HUDEP-2 (cell line): Measurements from ENCODE around the gene OMA1.
A peak's percentile ranks its signal among the peaks of the same experiment; 100 is the strongest.
"Not testable (repeated sequence)": the region's sequence is repeated elsewhere in the genome, so short reads cannot be mapped to it uniquely, and the experiment has no call there.

ENCODE experiments used
- DNase-seq, 76 experiments: peaks; one replicate each; lab custom pipeline; 2025; ENCODE audit not compliant: unreplicated experiment in 76 of 76; lab: John Stamatoyannopoulos, UW

The OMA1 gene

DNA sequence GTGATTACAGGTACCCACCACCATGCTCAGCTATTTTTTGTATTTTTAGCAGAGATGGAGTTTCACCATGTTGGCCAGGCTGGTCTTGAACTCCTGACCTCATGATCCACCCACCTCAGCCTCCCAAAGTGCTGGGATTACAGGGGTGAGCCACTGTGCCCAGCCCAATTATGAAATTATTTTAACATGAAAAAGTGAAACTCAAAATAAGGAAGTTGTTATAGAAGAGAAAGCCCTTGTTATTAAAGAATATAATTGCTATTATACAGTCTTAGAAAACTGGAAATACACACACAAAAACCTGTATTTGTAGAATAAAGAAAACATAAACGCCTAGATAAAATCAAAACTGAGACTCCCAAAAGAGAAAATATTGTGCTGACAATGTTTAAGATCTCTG, 14.7 kb downstream of the OMA1 start:
- not testable (repeated sequence) for DNase-seq

DNA sequence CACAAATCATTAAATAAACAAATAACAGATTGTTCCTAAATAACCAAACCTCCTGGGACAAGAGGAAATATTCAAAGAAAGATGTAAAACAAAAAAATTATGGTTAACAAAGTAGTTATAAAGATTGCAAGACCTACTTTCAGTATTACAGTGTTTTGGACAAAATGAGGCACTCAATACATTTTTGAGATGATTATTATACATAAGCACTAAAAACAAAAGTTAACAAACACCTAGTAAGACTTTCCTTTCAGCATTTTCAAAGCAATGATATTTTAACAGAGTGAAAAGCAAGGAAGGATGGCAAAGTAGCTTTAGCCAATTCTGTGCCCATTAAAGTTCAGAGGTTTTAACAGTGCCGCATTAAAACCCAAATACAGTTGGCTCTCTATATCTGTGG, 17.2 kb downstream of the OMA1 start:
- DNase-seq = no peak

DNA sequence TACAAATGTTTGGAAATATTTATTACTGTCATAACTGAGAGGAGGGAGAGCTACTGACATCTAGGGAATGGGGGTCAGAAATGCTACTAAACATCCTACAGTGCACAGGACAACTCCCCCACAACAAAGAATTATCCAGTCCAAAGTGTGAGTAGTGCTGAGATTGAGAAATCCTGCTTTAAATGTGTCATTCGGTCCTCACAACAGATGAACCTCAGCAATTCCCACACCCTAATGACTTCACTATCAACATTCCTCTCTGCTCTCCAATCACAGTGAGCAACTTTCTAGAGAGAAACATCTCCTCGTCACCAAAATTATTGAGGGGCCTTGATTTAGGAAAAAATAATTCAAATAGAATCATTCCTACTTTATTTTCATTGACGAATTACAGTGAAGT, 18.0 kb downstream of the OMA1 start:
- no peak for DNase-seq

DNA sequence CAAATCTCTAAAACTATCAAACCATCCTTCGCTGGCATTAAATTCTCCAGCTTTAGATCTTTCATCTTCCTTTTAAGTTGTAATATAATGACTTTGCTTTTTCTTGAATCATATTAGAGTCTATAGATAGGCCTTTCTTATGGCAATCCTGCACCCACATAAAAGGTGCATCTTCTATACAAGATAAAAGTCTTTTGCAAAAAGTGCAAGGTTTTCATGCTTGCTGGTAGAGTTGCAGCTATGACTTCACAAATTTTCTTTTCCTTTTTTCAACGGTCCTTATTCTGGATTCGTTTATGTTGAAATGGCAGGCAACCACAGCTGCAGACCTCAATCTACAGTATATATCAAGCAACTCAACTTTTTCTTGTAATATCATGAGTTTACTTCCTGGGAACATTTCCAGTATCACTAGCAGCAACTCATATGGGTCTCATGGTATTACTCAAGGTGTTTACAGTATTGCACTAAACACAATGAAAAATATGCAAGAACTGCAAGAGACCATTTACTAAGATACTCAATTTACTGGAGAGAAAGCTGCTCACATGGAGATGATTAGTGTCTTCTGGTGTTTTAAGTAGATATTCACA, 22.1 kb downstream of the OMA1 start:
- DNase-seq = no peak

DNA sequence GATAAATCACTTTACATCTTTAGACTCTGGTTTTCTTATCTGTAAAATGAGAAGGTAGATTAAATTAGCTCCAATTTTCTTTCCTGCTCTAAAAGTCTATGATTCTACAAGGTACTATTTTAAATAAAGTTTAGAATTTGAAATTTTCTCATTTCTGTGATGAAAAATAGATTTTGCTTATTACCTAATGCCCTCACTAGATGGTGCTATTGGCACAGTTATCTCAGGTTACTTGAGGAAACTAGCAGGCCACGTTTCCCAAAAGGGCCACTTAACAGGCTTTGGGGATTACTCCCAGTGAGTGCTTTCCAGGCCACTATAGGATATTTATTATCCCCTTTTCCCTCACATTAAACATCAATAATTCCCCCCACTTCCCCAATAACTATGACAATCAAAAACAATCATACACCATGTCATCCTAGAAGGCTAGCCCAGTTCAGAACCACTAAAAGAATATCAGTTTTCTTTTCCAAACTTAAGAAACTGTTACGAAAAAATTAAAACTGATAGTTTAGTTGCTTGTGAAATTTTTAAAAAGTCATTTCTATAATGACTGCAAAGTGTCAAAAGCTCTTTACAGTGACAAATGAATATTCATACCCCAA, 30.6 kb downstream of the OMA1 start:
- DNase-seq = peak in 29 of 76 experiments; percentile 1 to 57 (median 27)

DNA sequence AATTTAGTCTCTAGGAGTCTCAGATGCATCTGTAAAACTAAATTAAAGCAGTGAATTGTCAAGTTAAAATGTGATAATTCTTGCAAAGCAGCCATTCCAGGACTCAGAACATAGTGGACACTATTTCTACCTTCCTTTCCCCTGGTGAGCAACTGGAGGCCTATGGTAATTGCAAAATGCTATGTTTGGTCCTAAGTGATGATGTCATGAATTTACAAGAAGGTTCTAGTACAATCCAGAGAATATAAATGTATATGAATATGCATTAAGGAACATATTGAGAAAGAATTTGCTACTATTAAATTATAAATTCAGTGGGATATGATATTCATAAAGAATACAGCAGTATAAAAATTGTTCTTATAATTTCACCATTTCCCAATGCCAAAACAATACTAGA, 32.6 kb downstream of the OMA1 start:
- DNase-seq = no peak

DNA sequence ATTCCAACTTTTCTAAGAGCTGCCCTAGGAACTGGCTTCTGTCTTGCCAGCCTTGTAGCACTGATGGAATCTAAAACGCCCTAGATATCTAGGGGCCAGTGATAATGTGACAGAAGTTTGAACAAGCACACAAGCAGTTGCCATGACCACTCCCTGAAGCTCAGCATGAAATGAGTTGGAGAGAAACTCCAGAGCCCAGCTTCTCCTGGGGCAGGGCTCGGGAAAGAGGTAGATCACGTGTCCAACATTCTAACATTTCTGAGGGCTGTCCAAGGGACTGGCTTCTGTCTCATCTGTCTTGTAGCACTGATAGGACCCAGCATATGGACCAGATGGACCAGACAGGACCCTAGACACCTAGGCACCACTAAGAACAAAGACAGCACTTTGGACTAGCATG, 37.9 kb downstream of the OMA1 start:
- DNase-seq = no peak

DNA sequence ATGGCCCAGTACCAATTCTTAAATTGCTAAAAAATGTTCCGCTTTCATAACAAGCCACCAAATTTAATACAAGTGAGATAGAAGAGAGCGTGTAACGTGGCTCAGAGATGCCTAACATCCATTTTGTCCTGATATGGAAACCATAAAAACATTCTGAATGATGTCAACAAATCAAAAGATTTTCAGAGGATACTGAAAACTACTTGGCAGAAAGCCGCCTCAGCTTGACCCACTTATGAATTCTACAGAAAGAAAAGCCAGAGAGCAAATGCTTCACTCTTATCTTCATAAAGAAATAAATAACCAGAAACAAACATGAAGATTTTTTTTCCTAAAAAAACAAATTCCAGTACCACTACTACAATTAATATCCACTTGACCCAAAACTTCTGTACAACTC, 41.2 kb downstream of the OMA1 start:
- DNase-seq = no peak

DNA sequence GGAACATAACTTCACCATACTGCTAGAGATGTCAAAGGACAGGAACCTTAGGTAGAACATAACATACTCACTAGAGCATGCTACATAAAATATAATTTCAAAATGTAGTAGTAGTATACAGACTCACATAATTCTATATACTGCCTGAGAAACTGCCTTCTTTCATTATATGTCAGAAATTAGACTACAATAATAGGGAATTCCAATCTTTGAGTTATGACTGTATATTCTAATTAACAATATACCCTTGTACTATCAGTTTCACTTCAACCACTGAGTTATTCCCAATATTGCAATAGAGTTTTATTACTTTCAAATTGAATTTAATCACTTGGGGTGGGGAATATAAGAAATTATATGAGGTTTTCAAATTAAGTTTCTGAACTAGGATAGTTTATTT, 44.0 kb downstream of the OMA1 start:
- no peak for DNase-seq

DNA sequence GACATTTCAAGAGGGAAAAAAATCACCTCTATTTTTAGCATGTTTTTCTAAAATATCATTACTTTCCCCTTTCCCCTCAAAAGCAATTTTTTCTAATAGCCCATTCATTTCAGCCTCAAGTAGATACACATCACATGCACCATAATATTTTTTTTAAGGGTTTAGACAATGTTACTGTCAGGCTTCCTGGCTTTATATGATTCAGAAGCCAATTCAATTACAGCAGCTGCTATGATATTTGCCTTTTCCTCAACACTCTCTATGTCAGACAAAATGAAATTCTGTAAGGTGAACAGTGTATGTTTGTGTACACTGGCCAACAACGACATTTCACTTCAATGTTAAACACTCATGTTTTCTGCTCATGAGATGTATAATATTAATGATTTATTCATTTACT, 46.5 kb downstream of the OMA1 start:
- no peak for DNase-seq

DNA sequence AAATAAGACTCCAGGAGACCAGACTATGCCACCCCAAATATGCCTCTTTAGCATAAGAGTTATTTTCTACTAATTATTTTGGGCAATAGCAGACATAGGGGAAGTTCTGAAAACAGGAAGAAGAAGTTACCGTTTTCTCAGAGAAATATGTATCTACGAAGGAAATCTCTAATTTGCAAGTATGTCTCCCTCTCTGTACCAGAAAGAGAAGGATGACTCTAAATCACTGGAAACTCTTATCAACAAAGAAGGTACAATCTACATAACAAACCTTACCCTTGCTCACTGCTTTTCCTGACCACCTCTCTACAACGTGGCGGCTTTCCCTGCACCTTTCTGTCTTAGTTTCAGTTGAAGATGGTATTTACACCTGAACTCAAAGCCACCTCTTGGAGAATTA, 49.0 kb downstream of the OMA1 start:
- no peak for DNase-seq

DNA sequence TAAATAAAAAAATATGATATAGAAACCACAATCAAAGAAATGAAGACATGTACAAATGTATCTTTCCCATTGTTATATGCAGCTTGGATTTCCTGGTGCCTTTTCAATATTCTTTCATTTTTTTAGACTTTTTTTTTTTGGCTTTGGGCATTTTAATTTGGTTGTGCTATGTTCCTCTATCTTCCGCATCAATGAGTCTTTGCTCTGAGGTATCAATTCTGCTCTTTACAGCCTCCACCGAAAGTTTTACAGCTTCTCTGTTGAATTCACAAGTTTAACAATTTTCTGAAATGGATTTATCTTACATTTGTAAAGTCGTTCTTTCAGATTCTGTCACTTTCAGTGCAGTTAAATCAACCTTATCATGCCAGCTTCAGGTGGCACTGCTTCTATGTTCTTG, 50.5 kb downstream of the OMA1 start:
- DNase-seq = no peak

DNA sequence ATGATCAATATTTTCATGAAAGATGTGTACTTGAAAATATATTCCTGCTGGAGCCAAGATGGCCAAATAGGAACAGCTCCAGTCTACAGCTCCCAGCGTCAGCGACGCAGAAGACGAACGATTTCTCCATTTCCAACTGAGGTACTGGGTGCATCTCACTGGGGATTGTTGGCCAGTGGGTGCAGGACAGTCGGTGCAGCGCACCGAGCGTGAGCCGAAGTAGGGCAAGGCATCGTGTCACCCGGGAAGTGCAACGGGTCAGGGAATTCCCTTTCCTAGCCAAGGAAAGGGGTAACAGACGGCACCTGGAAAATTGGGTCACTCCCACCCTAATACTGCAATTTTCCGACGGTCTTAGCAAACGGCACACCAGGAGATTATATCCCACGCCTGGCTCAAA, 57.6 kb downstream of the OMA1 start:
- not testable (repeated sequence) for DNase-seq

DNA sequence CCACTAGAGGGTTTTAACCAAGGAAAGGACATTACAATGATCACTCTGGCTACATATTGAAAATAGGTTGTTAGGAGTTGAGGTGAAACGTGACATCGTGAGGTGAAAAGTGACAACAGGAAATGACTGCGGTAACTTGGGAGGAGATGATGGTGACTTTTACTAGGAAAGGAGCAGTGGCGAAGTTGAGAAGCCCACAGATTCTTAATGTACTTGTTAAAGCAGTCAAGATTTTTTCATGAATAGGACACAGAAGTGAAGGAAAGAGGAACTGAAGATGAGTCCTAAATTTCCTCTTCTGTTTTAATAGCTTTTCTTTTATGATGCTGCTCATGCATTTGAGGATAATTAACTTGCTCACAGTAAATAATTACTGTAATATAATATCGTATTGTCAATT, 59.5 kb downstream of the OMA1 start:
- no peak for DNase-seq

DNA sequence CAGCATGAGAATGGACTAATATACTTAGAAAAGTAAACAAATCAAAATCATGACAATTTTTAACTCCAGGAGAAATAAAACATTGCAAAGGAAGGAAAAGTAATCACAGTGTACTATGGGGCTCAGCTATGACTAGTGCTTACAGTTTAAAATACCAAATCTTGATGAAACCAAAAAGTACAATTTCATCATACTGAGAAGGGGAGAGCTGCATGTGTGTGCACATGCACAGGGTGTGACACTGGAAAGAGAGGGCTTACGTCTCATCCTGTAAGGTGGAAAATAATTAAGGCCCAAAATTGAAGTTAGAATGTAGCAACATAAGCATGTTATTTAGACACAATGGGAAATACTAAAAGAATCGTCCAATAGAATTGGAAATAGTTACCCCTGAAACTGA, 64.6 kb downstream of the OMA1 start:
- no peak for DNase-seq

DNA sequence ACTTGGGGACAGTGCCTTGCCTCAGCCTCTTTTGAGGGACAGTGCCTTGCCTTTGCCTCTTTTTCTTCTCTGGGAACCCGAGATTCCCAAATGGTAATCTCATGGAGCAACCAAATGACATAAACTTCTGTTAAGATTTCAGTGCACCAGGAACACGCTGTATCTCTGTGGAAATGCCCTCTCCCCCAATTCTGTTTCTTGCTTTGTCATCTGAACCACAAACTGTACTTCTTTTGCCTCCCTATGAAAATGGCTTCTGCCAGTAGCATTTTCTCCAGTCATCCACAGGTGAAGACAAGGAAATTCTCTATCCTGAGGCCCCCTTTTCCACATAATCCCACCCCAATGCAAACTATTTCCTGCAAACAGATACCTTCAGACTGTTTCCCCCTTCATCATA, 66.3 kb downstream of the OMA1 start:
- DNase-seq = no peak

DNA sequence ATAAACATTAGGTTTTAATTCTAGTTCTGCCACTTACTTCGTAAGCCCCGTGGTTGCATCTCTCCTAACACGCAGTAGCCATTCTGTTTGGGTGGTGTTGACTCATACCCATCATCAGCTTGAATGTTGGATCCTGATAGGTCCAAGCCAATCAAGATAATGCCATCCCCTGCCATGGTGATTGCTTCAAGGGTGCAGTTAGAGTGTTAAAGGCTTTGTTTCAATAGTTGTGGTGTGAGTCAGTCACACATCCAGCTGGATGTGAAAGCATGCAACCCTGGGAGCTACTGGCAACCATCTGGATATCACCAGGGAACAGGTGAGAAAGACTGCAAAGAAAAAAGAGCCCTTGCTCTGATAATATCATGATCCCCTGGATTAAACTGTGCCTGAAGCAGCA, 69.1 kb downstream of the OMA1 start:
- no peak for DNase-seq

DNA sequence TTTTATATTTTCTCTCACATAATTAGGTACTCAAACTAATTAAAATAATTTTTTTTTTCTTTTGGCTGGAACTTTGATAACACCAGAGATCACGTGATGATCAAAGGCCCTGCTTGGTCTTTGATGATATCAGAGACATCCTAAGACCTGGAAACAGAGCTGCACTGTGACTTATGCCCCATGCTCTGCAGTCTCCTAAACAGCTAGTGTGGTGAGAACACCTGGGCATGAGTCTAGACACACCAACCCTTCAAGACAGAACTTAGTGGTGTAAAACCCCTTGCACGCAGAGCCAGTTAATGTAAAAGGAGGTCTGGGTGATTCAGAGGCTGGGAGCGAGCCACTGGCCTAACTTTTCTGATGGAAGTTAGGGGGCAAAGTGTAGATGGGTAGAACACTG, 70.3 kb downstream of the OMA1 start:
- DNase-seq = no peak

DNA sequence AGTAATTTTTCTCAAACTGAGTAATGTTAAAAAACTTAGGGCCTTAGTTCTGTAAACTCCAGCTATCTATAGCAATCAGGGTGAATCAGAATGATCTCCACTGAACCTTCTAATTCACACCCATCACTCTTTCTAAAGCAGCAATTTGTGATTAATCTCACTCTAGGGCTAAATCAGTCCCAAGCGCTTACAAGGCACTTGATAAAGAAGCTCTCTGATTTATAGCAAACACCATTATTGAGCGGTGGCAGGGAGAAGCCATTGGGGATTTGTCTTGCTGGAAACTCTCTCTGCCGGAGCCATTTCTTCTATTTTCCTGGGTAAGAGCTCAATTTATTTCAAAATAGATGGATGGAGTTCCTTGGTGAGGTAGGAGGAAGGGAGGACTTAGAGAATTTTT, 77.0 kb downstream of the OMA1 start:
- no peak for DNase-seq

DNA sequence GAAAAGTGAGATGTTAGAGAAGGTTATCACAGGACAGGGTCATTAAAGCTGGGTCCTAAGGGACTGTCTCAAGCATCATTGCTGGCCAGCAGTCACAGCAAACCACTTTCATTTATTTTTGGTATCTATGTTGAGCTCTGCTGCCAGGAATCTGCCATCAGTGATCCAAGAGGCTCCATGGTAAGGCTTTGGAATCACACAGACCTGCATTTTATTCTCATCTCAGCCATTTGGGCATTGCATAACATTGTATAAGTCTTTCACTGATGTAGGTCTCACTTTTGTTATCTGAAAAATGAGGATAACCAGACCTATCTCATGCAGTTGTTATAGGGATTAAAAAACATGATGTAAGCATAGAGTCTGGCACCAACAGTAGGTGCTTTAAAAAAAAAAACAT, 77.5 kb downstream of the OMA1 start:
- no peak for DNase-seq

DNA sequence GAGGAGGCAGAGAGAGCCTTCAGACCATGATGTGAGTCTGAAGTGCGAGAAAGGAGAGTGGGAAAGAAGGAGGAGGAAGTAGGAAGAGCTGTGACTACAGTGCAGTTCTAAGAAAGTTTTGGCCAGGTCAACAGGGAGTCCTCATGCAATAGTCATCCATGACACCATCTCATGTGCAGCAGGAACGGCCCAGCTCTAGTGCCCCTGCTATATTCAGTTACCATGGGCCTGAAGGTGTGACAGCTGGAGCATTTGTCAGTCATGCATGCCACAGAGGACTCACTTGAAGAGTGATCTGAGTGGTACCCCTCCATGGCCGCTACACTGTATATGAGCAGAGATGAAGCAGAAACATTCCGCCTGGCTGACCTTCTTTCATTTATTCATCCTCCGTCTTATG, 77.9 kb downstream of the OMA1 start:
- DNase-seq = no peak

DNA sequence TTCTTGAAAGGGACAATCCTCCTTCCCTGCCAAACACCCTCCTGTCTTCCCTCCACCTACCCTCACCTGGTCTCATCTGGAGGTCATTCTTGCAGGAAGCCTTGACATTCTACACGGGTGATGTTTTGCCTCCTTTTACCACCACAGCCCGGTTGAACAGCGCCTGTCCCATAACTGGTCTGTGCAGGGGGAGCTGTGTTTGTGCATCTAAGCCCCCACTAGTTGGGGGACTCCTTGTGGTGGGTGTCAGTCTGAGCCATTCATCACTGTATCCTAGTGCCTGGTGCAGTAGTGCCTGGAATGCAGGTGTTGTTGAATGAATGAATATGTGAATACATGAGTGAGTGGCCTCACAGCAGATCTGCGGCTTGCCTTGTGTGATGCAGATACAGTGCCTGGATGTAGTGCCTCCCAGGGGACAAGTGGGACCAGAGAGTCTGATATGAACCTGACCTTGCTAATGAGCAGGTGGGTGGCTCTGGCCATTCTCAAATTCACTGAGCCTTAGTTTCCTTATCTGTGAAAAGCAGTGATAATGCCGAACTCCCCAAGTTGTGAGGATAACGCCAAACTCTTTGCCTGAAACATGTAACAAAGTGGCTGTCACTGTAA, 79.8 kb downstream of the OMA1 start:
- no peak for DNase-seq
